OCI-LY1 (cell line): ENCODE measurements around the gene EIF2S3B.

Experiments
- EZH2 ChIP-seq: fragments of 200-600 bp; sonication (generic), shearing (Covaris generic); IDR thresholded peaks from 2 replicates; pipeline ENCODE4 v1.8.0; 2017; ENCODE audit warnings: borderline replicate concordance, mixed run types, mild to moderate bottlenecking, antibody characterized with exemption, low read length, moderate library complexity, mixed read lengths
- TF ChIP-seq, protein P1 (sequence below): fragments of 200-600 bp; sonication (generic), shearing (Covaris generic); IDR thresholded peaks from 2 replicates; pipeline ENCODE4 v1.5.1; 2017; ENCODE audit warnings: mild to moderate bottlenecking, antibody characterized with exemption, low read length, moderate library complexity, mixed read lengths

- TF ChIP-seq, protein P1, sequence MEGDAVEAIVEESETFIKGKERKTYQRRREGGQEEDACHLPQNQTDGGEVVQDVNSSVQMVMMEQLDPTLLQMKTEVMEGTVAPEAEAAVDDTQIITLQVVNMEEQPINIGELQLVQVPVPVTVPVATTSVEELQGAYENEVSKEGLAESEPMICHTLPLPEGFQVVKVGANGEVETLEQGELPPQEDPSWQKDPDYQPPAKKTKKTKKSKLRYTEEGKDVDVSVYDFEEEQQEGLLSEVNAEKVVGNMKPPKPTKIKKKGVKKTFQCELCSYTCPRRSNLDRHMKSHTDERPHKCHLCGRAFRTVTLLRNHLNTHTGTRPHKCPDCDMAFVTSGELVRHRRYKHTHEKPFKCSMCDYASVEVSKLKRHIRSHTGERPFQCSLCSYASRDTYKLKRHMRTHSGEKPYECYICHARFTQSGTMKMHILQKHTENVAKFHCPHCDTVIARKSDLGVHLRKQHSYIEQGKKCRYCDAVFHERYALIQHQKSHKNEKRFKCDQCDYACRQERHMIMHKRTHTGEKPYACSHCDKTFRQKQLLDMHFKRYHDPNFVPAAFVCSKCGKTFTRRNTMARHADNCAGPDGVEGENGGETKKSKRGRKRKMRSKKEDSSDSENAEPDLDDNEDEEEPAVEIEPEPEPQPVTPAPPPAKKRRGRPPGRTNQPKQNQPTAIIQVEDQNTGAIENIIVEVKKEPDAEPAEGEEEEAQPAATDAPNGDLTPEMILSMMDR: no peak
- TF ChIP-seq EZH2: no peak
These were observed 22.7 kb downstream of the EIF2S3B start for GRCh38 chr12:10528174-10528953.
